GM18526 (cell line): ENCODE measurements around the gene FAM131A.

Experiments used
- POLR2A ChIP-seq: IDR thresholded peaks from 3 replicates; pipeline ENCODE4 v1.6.1; 2011; ENCODE audit not compliant: insufficient read length; ENCODE audit errors: extremely low read depth

The FAM131A gene

DNA sequence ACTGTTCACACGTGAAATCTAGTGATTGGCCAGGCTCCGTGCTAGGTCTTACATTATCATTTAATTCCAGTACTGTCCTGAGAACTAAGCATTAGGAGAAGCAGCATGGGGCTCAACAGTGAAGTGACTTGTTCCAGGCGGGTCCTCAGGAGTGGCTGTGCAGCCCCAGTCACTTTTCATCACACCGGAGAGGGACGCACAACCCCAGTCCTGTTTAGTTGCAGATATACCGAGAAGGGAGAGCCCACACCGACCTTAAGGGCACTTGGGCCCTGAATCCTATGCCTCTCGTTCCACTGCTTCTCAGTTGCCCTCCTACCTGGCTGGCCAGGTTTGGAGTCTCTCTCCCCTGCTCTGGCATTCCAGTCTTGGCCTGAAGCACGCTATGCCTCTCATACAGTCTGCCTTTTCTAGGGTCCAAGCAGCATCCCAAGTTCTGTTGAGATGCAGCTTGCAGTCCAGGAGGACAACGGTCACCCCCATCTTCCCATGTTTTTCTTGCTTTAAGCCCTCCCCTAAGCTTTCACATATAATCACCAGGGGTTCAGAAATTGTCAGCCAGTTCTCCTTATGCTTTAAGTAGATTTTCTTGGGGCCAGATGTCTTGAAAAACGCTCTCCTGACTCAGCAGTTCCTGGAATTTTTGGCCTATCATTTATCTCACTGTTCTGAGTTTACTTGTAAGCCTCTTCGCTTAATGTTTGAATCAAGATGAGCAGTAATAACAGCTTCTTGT, 10.1 kb downstream of the FAM131A start:
- no peak for TF ChIP-seq POLR2A

DNA sequence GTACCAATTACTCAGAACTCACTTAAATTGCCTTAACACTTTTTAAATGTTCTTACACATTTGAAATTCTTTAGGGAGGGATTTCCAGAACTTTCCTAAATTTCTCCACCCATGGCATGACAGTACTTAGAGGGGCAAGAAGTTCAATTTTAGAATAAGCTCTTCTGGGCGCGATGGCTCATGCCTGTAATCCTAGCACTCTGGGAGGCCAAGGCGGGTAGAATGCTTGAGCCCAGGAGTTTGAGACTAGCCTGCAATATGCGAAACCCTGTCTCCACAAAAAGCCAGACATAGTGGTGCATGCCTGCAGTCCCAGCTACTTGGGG, 10.6 kb downstream of the FAM131A start:
- TF ChIP-seq POLR2A: no peak

DNA sequence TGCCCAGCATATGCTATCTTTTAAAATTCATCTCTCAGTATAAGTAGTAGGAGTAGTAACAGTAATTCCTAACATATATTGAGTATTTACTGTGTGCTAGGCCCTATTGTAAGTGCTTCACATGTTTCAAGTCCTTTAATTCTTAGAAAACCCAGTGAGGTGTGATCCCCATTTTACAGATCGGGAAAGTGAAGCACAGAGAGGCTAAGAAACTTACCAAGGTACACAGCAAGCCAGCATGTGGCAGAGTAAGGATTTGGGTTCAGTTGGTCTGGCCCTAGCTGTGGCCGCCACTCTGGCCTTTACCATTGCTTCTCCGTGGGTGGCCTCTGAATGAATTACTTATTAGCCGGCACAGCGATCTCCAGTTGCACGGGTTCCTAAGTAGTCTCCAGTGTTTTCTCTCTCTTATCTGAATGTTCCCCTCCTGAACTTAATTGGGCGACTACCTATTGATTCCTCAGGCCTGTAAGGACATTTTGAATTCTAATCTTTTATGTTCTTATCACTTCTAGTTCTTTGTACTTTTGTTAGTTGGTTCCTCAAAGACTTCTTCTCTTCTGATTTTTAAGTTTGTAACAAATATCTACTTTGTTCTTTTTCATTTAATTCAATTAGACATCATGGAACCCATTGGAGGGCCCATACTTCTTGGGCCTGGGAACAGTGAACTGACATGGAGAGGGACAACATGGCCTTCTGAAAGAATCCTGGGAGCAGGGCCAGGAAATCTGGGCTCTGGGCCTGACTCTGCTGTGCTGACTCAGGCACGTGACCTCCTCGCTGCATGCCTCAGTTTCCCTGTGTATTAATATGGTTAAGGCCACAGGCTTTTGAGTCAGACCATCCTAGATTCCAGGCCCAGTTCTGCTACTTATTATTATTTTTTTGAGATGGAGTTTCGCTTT, 12.4 kb downstream of the FAM131A start:
- no peak for TF ChIP-seq POLR2A

DNA sequence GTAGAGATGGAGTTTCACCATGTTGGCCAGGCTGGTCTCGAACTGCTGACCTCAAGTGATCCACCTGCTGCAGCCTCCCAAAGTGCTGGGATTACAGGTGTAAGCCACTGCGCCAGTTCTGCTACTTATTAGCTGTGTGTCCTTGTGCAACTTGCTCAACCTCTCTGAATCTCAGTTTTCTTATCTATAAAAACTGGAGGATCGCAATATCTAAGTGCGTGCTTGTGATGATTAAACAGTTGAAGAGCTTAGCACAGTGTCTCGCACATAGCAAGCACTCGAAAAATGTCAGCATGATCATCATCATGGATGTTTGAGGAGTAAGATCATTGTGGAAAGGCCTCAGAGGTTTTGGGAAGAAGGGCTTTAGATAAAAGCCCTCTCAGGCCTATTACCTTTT, 13.2 kb downstream of the FAM131A start:
- TF ChIP-seq POLR2A: no peak

DNA sequence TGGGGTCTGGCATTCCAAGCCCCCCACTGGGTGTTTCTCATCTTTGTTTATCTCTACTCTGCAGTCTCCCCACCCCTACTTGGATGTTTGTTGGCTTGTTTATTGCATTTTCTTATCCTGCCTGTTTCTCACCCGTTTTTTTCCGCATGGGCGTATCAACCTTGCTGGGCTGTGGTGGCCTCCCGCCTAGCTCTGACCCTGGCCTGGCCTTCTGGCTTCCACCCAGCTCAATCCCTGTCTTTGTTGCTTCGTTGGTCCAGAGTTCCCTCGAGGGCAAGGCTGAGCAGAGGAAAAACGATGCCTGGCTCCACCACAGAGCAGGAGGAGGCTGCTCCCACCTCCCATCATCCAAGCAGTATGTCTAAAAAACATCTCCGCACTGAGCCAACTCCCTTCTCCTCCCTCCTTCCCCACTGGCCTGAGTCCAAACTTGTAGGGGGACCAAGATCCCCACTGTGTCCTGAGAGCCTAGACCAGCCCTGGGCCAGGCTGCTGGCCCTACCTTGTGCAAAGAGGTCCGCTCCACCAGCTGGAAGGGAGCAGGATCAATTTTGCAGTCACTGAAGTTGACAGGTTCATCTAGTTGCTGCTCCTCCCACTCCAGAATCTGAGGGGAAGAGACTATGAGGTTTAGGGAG, 14.2 kb downstream of the FAM131A start:
- TF ChIP-seq POLR2A: no peak

DNA sequence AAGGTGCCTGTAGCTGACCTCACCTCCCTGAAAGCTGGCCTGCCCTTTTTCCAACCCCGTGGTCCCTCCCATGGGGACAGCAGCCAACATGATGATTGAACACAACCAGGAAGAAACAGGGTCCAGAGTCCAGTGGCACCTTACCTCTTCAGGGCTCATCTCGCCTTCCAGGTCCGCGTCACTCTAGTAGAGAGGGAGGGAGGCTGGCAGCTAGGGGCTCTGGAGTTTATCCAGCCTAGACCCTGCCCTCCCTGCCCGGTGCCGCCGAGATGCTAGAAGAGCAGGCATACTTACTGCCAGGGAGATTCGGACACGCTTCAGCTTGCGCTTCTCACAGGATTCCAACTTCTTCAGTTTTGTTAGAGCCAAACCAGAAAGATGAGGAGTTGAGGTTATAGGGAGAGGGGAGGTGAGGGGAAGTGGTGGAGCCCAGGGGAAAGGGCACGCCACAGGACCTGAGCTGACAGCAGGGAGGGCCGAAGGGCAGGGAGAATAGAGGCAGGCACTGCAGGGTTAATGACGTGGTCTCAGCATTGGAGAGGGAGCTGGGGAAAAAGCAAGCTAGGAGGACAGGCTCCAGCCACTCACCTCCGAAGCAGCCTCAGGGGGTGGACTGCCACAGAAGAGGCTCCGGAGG, 14.9 kb downstream of the FAM131A start:
- no peak for TF ChIP-seq POLR2A

DNA sequence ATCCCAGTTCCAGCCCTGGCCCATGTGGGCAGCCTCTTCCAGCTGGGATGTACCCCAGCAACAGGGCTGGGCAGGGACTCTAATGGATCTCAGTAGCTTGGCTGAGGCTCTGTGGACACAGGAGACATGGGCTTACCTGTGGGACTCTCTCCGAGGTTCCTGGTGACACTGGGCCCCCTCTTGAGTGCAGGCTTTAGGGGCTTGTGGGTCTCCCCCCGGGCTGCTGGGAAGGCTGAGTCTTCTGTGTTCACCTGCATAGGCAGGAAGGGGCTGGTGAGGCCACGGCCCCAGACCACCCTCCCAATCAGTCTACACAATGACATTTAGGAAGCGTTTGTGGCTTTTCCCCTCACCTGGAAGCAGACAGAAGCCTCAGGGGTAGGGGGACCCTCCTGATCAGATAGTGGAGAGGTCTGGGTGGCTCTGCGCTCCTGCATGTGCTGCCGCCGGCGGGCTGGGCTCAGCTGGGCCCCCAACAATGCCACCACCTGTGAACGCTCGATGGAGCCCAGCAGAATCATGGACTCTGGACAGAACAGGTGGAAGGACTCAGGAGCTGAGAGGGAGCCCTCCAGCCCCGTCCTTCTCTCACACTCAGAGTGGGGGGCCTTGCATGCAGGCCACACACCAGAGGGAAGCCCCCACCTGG, 15.6 kb downstream of the FAM131A start:
- no peak for TF ChIP-seq POLR2A

DNA sequence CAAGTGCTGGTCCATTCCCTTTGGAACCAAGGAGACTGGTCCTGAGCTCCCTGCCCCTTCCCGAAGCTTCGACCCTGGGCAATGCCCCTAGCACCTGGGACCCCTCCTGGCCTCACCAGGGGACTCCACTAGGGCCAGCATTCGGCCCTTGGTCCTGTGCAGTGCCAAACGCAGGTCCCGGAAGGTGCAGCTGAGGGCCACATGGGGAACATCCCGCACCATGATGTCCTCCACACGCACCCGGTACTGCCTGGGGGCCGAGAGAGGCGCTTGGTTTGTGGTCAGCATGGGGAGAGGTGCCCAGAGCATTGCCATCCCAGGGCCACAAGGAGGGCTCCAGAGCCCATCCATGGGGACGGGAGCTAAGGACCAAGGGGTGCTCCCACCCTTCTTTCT, 16.1 kb downstream of the FAM131A start:
- no peak for TF ChIP-seq POLR2A

DNA sequence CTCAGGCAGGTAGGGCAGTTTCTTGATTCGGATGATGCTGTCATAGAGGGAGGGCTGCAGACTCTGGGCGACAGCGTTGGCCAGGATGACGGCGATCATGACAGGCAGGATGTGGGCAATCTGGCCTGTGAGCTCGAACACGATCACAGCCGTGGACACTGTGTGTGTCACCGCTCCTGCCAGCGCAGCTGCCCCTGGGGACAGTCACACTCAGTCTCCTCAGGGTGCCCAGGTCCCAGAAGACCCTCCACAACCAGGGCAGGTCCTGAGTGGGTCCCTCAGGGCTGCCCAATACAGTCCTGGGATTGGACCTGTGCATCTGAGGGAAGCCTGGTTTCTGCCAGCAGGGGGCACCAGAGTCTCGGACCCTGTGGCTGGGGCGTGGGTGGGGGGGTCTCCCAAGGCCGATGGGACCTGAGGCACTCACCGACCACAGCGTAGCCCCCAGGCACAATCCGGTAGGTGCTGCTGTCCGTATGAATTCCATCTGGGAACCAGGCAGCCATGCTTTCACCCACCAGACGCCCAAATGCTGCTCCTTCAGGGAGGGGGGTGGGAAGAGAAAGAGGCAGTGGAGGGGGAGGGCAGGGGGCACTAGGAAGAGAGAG, 16.8 kb downstream of the FAM131A start:
- no peak for TF ChIP-seq POLR2A

DNA sequence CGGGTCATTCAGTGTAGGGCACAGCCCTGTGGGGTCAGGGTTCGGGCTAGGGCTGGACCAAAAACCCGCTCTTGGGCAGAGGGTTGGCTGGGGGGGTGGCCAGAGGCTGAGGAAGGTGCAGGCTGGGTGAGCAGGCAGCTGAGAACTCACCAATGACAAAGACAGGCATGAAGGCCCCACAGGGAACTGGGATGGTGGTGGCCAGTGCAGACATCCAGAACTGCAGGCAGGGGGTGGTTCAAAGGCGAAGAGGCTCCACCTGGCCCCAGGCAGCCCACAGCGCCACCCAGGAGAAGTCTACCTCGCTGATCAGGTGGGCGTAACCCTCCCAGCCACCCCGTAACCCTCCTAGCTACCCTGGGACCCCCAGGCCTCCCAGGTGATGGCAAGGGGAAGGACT, 17.4 kb downstream of the FAM131A start:
- TF ChIP-seq POLR2A: no peak

DNA sequence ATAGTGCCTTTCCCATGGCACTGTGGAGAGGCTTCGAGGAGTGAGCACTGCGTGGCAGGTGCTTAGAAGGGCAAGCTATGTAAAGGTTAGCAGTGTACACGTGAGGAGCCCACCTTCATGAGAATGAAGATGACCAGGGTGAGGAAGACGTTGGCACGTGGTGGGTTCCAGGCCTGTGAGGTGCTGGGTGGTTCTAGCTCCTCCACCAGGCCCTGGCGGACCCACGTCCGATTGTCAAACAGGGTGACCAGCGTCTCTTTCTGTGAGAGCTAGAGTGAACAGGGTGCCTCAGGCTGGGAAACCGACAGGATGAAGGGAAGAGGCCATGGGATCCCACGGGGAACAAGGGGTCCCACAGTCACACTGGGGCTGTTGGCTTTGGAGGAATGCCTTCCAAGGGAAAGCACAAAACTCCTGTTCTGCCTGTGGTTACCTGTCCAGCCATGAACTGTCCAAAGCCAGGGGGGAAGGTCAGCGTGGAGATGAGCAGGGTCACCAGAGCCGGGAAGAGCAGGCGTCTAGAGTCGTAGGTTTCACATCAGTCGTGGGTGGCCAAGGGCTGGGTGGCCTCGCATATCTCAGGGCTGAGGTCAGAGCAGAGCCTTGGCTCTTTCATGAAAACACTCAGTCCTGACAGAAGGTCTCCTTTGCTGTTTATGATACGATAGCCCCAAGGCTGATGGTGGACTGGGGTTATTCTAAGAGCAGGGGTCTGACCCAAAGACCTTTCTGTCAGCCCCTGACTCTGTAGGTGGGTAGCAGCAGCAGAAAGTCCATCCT, 18.1 kb downstream of the FAM131A start:
- no peak for TF ChIP-seq POLR2A

DNA sequence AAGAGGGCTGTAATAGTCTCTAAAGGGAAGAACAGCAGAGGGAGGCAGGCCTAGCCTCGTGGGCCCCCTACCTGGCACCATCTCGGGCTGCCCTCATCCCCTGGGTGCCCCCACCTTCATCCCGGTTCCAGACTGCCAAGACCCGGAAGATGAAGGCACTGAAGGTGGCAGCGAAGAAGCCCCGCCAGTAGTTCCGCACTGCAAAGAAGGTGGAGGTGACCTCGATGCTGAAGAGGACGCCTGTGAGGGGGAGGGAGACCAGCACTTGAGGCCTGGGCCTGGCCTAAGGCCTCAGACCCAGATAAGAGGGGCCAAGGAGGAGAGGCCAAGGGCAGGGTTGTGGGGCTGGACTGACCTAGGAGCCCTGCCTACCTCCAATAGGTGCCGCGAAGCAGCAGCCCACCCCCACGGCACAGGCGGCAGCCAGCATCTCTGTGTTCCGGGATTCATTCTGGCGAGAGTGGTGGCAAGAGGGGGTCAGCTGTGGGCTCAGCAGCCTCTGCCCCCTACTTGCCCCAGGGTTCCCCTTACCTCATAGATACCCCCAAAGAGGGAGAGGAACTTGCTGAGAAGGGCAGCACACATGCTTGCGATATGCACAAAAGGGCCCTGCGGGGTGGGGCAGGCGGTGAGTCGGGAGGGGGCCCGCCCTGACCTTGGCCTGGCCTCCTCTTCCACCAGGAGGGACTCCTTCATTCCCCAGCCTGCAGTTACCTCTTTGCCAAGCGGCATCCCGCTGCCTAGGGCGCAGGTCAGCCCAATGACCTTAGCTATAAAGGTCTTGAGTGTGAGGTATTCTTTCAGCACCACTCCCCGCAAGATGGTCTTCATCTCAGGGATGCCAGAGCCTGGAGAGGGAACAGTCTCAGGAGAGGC, 20.1 kb downstream of the FAM131A start:
- no peak for TF ChIP-seq POLR2A

DNA sequence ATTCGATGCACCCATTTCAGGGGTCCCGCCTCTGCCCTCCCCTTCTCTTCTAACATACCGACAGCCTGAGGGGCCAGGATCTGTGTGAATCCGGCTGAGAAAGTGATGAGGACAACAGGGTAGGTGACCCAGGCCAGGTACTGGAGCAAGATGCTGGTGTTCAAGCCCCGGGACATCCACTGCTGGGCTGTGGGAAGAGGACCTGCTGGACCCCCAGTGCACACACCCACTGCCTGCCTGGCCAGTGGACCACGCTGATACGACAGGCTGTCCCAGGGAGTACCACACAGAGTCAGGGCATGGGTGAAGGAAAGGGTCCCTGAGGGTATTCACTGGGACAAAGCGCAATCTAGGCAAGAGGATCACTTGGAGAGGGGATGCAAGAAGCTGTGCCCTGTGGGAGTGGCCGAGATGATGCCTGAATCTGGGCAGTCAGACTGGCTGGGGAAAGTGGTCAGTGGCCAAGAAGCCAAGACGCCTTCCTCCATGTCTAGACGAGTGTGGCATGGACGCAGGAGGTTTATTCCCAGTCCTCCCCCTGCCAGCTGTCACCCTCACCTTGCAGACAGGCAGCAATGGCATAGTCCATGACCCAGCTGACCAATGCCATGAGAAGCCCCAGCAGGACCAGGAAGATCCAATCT, 20.8 kb downstream of the FAM131A start:
- no peak for TF ChIP-seq POLR2A

DNA sequence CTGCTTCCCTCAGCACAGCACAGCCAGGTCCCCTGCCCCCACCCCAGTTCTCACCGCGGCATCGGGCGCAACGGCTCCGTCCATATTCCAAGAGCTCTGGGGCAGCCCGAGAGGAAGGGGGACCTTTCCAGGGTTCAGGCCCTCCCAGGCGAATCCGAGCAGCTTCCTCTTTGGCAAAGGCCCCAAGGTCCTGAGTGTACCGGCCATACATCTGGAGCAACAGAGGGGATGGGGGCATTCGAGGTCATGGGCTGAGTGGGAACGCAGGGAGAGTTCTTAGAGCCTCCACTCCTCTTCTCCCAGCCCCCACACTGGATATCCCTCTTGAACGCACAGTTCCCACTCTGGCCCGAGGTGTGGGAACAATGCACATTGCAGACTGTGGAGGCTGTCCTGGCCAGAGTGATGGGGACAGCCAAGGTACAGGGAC, 21.5 kb downstream of the FAM131A start:
- no peak for TF ChIP-seq POLR2A
